GM18502 (cell line): ENCODE results near the gene RPL35A.
A peak's percentile ranks its signal among the peaks of the same experiment; 100 is the strongest.
"Not testable (repeated sequence)": the region's sequence is repeated elsewhere in the genome, so short reads cannot be mapped to it uniquely, and the experiment has no call there.

Source experiments
- ATAC-seq: cut with Tn5 transposase; IDR thresholded peaks from one replicate; pipeline ENCODE4 v1.9.1; 2021; ENCODE audit warnings: mild to moderate bottlenecking; ENCODE audit not compliant: unreplicated experiment, poor library complexity

Gene RPL35A

DNA sequence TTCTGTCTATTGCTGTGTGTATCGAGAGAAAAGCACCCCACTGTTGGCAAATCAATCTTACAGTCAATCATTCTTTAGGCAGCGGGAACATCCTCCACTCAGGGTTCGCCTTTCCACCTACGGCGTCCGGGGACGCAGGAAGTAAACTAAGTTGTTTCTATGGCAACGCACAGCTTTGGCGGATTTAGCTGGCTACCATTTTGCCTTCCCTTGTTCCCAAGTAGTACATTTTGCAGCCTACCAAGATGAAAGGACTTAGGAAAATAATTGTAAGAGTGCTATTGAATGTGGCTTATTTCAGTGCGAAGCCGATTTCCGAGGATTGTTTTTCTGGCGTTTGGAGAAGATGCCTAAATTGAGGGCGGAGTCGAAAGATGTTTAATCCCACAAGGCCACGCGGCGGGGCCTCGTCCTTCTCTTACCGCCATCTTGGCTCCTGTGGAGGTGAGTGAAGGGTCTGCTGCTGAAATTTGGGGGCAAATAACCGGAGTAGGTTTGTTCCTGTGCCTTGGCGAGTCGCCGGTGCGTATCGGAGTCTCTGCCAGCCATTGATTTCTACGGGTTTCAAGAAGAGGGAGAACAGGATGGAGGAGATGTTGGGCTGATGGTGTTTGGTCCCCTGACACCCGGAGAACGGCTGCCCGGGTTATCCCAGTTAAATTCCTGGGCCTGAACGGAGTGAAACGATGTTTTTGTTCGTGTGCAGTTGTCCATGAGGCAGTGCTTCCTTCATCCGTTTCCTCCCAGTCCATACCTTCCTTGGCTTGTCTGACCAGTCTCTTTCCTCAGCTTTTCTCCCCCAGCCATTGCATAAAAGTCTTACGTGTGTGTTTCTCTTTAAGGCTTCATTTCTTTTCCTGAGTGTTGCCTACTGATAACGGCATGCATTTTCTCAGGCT is at the start of gene RPL35A:
TSS of gene RPL35A (plus strand) at position 413 of the 899 bp plus-strand sequence. CDS start 778 bp downstream, outside the sequence.
- ATAC-seq, result peak; percentile 90

DNA sequence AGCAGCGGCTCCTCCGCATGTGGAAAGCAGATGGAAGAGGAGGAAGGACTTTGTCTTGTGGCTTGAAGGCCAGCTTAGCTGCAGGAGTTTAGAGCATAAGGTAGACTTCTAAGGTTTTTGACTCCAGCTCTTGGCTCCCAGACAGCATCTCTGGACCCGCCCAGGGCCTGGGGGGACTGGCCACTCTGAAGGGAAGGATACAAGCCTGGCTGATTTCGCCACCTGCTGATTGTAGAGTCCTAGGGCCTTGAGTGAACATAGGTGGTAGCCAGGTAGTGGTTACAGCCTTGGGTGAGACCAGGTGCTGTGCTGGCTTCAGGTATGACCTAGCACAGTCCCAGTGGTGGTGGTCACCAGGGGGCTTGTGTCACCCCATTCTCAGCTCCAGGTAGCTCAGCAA is 48.4 kb upstream of the RPL35A start:
- ATAC-seq, result no peak

DNA sequence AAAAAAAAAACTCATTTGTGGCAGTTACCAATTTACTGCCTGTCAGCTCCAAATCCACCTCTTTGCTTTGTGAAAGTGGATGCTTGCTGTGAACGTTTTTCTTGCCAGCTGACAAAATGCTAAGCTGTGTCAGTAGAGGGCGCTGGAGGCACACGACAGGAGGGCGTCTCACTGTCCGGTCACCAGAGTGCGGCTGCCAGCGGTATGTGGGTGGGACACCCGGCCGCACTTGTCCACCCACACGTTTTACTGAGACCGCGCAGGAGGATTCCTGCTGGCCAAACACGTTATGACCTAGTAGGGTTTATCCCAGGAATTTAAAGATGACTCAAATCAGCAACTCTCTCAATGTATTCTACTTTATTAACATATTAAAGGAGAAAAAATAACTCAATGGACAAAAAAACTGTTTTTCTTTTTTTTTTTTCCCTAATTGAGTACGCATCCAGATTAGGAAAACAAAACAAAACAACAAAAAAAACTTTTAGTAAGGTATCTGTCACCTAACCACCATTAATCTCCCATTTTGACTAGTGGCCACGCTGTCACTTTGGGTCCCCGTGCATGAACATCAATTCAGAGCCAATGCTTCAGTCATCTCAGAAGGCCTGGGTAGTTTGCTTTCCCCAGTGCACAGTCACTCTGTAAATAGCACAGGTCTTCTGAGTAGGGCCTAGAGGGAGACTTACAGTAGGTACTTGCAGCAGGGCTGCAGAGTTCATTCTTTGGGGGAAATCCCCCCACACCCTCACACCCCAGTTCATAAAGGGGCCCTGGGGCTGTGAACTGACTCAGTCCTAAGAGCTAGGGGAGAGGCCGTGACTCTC is 43.8 kb upstream of the RPL35A start:
- ATAC-seq, result peak; percentile 94

DNA sequence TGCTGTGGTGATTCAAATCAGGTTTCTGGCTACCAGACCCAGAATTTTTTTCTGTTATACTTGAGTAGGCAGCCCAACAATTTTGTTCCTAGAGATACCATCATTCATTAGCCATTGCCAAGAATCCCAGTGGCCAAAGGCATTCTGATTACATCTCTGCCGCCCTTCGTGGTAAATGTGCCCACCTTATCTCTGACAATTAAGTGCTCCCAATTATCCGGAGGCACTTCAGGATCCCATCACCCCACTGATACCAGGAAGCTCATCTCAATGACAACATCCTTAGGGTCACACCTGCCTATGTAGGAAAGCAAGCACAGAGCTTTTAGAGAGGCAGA is 43.2 kb upstream of the RPL35A start:
- peak; percentile 3 for ATAC-seq

DNA sequence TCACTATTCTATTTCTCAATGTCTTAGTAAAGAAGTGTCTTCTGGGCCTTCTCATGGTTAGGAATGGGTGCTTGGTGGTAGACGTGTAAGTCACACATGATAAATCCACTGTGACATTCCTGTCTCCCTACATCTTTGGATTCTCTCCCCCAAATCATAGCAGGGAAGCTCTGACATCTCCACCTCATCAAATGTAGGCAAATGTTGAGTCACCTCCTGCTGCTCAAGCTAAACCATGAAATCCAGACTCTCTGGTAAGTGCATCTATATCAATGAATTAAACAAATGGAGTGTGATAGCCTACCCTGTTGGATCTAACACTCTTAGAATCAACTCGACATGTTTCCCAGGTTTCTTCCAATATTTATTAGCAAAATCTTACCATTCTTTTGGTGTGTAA is 42.8 kb upstream of the RPL35A start:
- ATAC-seq, result no peak

DNA sequence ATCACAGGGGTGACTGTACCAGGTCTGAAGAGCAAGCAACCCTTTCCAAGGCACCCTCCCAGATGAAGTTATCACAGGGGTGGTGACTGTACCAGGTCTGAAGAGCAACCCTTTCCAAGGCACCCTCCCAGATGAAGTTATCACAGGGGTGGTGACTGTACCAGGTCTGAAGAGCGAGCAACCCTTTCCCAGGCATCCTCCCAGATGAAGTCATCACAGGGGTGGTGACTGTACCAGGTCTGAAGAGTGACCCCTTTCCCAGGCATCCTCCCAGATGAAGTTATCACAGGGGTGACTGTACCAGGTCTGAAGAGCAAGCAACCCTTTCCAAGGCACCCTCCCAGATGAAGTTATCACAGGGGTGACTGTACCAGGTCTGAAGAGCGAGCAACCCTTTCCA is 41.4 kb upstream of the RPL35A start:
- ATAC-seq, result not testable (repeated sequence)

DNA sequence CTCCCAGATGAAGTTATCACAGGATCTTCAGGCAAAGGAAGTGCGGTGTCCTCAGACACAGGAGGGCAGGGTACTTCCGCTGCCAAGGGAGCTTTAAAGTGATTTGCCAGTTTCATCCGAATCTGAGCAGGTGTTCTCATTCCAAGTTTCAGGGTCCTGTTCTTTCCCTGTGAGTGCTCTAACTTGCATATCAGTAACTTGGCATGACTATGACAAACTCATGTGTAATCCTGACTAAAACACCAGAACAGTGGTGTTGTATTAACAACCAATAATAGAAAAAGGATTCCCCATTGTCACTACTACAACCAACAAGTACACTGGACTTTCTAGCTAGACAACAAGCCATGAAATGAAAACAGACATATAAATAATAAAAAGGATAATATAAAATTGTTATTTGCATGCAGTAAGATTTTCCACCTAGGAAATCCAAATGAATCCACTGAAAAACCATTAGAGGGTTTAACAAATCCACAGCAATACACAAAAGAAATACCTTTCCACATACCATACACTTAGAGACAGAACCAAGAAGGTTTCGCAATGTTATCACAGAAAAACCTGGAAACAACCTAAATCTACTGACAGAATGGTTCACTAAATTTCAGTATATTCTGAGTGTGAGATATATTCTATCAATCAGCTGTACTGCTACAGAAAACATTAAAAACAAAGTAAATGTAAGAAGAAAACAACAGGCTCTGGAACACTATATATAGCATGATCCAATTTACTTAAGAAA is 40.9 kb upstream of the RPL35A start:
- ATAC-seq, result no peak

DNA sequence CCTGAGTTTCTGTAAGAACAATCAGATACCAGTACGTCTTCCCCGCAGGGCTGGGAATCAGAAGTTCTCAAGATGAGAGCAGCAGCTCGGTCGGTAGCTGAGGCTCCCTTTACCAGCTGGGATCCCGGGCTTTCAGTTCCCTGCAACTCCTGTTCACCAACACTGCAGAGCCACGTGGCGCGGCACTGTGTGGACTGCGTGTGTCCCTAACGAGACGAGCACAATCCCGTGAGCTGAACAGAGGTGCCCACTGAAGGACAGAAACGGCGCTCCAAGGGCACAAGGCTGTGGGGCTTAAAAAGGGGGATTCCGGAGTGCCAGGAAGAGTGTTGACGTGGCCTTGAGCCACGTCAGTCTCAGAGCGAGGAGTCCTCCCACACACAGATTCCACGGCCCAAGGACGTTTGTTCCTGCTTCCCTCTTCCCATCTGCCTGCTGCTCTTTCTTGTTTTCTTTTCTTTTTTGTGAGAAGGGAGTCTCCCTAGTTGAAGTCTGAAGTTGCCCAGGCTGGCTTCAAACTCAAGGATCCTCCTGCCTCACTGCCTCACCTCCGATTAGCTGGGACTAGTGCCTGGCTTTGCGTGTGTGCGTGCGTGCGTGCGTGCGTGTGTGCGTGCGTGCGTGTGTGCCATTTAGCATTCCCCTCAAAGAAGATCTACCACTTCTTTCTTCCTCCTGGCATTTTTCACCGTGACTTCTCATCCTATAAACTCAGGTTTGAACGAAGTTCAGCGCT is 37.1 kb upstream of the RPL35A start:
- no peak for ATAC-seq

DNA sequence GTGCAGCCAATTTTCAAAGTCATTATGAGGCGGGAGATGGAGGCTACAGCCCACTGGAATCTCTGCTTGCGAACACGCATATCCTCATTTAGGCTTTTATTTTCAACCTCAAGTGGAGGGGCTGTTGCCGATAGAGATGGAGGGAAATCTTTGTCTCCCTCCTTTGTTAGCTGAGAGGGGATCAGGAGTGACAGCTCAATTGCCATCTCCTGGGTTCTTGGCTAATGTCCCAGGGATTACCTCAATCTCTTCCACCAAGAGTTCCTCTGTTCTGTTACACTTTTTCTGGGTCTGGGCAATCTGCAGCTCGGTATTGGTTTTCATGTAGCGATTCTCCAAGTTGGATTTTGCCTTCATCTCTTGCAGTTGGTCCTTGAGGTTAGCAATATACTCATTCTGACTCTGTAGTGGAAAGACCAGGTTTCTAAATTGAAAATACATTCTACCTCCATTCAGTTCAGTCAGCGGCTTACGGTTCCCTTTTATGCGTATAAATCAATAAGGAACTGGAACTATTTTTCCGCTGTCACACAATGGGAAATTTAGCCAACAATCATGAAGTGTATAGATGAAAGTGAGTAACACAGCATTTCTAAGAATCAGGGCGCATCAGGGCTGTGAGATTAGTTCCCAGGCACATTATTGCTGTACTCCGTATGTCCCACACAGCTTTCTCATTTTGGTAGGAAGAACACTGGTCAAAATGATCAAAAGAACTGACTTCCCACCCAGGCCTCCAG is 36.2 kb upstream of the RPL35A start:
- ATAC-seq, result no peak

DNA sequence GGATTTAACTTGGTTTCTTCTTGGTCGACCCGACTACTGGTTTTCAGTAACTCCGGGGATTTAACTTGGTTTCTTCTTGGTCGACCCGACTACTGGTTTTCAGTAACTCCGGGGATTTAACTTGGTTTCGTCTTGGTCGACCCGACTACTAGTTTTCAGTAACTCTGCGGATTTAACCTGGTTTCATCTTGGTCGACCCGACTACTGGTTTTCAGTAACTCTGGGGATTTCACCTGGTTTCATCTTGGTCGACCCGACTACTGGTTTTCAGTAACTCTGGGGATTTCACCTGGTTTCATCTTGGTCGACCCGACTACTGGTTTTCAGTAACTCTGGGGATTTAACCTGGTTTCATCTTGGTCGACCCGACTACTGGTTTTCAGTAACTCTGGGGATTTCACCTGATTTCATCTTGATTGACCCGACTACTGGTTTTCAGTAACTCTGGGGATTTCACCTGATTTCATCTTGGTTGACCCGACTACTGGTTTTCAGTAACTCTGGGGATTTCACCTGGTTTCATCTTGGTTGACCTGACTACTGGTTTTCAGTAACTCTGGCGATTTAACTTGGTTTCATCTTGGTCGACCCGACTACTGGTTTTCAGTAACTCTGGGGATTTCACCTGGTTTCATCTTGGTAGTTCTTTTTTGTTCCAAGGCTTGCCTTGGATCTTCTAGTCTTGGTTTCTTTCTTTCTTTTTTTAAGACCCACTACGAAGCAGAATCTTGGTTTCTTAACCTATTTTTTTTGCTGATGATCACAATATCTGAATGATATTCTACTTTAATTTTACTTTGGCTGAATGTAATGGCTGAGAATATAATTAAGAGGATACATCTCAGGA is 28.3 kb upstream of the RPL35A start:
- not testable (repeated sequence) for ATAC-seq

DNA sequence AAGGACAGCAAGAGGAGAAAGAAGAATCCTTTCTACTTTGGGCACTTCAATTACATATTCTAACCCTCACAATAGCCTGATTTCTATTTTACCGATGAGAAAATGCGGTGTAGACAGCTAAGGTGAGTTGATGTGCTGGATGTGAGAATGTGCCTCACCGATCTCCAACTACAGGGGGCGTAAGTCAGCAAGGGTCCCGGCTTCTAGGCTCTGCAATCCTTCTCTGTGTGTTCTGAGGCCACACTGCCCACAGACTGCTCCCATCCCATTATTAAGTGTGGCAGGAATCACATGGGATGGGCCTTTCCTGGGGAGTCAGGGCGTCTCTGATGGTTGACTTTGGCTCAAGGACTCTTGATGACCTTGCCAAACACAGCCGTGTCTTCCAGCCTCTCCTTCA is 23.6 kb upstream of the RPL35A start:
- ATAC-seq, result no peak

DNA sequence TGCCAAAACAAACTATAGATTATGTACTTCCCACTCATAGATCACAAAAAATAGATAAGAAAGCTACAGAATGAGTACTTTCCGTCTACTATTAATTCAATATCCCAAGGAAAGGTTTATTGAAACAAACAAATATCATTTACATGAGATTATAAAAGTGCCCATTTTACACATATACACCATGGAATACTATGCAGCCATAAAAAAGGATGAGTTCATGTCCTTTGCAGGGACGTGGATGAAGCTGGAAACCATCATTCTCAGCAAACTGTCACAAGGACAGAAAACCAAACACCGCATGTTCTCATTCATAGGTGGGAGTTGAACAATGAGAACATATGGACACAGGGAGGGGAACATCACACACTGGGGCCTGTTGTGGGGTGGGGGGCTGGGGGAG is 22.4 kb upstream of the RPL35A start:
- not testable (repeated sequence) for ATAC-seq

DNA sequence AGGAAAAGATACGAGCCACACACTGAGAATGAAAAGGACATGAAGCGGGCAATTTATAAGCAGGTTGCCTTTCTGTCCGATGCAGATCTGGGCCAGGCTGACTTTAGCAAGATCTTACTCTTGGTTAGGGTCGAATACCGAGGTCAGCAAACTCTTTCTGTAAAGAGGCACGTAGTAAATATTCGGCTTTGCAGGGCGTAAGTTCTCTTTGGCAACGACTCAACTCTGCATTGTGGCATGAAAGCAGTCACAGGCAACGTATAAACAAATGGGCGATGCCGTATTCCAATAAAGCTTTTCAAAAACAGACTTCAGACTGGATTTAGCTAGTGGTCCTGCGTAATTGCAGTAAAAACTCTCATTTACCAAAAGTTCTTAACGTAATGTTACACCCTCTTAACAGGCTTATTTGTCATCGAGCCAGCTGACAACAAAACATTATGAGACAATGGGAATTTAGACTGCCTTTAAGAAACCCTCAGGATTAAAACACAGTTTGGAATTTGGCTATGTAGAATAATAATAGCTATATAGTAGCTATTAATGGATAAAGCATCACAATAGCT is 13.1 kb upstream of the RPL35A start:
- ATAC-seq, result no peak

DNA sequence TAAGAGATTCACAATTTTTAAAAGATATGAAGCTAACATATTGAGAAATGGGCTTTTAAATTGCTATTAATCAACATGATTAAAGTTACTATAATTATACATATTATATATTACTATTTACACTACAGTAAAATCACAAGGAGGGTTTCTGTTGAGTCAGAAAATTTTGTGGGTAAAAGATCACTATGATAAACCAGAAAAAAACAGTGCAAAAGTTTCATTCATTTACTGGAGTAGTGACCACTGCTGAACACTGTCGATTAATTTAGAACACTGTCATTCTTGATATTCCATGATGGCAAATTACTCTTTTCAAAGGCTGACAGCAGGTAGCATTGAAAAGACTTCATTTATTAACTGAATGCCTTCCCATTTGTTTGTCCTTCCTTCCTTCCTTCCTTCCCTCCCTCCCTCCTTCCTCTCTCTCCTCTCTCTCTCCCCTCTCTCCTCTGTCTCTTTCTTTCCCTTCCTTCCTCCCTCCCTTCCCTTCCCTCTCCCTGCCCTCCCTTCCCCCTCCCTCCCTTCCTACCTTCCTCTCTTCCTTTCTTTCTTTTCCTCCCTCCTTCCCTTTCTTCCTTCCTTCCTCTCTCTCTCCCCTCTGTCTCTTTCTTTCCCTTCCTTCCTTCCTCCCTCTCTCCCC is 9.1 kb upstream of the RPL35A start:
- ATAC-seq, result no peak

DNA sequence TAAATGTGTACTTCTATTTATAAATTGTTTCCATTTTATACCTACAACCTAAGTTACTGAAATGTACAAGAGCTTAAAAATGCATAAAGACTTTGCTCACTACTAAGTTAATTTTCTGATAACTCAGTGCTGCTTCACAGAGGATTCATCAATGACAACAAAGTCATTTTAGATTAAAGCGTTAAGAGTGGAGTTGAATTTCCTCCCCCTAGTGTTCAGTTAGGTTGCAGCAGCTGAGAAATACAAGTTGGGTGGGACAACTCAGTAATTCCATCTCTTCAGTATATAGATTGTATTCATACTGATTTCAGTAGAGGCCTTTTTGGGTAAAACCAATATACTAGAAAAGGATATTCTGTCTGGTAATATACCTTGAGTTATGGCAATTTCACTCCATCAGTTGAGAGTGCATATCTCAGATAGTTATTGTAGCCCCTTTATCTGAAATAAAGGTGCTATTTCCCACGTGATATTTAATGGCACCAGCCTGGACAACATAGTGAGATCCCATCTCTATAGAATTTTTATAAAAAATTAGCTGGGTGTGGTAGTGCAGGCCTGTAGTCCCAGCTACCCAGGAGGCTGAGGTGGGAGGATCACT is 6.9 kb upstream of the RPL35A start:
- ATAC-seq, result no peak

DNA sequence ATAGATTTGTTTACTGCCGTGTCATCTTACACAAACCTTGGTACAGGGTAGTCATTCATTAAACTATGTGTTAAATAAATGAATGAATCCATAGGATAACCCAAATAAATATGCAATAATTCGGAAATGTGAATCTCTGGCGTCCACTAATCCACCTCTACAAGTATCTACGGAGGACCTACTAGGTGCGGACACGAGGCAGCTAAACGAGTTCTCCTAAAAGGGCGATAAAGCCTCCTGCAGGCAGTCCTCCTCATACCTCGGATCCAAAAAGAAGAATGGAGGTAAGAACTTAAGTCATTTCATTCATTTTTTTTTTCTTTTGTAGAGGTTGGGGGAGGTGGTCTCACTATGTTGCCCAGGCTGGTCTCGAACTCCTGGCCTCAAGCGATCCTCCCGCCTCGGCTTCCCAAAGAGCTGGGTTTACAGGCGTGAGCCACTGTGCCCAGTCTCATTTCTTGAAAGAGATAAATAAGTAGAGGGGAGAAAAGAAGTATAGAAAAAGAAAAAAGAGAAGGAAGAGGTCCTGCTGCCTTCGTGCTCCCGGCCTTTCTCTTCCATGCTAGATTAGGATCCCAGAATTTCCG is 706 bp upstream of the RPL35A start:
- ATAC-seq, result no peak

DNA sequence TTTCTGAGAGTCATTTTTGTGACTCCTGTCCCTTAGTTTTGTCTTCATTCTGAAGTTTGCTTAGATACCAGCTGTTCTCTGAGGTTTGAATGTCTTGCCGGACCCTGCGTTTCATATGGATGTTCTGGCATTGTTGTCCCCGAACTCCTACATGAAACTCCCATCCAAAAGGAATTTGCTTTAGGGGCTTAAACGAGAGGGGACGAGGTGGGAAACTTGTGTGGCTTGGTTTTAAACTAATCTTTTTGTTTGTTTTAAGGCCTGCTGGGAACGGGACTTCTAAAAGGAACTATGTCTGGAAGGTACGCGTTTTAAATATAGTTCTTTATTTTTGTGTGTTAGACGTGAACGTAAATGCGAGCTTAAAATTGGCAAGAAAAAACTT is 679 bp downstream of the RPL35A start:
- ATAC-seq, result no peak
